GM21367 (cell line): ENCODE data around the gene RTEL1.
"Not testable (repeated sequence)": the region's sequence is repeated elsewhere in the genome, so short reads cannot be mapped to it uniquely, and the experiment has no call there.

Experiments
- ATAC-seq: cut with Tn5 transposase; IDR thresholded peaks from one replicate; pipeline ENCODE4 v1.9.1; 2021; ENCODE audit not compliant: unreplicated experiment

Gene RTEL1

DNA sequence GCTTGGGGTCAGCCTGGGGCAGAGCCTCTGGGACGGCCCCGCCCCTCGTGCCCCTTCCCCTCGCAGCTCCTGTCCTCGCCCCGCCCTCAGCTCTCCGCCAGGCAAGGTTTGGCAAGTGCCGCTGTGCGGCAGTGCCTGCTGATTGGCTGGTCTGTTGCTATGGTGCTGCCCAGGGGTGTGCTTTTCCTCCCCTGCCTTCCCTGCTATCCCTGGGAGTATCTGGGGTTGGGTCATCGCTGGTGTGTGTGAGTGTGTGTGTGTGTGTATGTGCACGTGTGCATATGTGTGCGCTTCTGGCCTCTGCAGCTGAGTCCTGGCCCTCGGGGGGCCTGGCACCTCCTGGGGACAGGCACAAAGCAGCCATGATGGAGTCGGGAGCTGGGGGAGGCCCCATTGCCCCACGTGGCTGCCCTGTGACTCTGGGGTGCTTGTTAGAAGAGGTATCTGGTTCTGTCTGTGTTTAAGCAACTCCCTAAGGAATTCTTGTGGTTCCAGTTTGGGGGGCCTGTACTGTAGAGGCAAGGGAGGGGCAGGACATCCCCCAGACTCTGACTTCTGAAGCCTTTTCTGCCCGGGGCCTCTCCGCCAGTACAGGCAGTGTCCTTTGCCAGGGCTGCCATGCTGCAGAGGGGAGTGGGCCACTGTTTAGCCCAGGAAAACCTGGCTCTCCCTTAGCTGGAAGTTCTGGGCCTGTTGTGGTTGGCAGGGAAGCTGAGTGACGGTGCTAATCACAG, 6.9 kb downstream of the RTEL1 start:
- no peak for ATAC-seq

DNA sequence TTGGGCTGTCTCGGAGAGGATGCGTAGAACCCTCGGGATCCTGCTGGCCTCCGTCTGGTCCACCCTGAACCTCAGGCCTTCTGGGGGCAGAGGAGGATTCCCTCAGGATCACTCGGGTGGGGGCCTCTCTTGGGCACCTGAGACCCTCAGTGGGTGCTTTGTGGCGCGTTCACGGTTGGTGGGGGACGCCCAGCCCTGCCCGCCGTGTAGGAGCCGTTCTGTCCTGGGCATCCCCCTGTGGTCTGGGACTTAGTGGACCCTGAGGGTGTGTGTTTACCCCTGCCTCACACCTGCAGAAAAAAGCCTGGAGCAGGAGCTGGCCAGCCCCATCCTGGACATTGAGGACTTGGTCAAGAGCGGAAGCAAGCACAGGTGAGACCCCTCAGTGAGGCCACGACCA, 7.6 kb downstream of the RTEL1 start:
- no peak for ATAC-seq

DNA sequence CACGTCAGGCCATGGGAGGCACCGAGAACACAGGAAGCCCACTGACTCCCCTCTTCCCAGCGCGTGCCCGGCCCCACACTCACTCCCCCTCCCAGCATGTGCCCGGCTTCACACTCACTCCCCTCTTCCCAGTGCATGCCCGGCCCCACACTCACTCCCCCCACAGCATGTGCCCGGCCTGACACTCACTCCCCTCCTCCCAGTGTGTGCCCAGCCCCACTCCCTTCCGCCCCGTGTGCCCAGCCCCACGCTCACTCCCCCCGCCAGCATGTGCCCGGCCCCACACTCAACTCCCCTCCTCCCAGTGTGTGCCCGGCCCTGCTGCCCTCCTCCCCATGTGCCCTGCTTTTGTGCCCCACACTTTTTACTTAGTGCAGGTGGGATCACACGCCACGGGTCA, 9.7 kb downstream of the RTEL1 start:
- ATAC-seq = no peak

DNA sequence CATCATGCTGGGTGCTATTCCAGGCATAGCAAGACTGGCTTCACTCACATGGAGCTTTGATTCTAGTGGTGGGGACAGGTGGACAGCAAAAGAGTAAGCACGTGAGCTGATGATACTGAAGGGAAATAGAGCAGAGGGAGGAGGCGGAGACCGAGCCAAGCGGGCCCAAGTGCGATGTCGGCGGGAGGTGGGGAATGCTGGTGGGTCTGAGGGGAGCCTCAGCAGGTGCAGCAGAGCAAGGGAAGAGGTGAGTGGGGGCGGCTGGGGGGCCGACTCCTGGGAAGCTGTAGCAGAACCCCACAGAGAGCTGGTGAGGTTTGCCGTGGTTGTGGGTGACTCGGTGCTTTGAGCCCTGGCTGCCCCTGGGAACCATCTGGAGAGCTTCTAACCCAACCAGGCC, 10.2 kb downstream of the RTEL1 start:
- ATAC-seq = no peak

DNA sequence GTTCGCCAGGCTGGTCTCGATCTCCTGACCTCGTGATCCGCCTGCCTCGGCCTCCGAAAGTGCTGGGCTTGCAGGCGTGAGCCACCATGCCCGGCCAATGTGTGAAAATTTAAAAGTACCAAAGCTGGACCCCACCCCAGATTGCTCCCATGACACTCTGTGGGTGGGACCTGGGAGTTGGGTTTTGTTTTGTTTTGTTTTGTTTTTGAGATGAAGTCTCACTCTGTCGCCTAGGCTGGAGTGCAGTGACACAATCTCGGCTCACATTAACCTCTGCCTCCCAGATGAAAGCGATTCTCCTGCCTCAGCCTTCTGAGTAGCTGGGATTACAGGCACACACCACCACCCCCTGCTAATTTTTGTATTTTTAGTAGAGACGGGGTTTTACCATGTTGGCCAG, 13.6 kb downstream of the RTEL1 start:
- not testable (repeated sequence) for ATAC-seq

DNA sequence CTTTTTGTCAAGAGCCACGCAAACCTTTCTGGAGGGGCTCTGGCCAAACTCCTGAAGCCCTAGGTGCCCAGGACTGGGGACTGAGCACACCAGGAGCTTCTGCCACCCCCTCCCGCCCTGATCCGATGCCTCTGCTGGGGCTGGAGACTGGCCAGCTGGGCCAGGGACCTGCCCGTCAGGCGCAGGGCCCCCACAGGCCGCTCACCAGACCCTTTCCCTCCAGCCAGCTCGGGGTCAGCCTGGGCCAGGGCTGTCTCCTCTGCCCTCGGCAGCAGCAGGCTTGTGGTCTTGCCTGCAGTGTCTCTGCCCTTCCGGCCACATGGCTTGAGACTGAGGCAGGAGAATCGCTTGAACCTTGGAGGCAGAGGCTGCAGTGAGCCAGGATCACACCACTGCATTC, 14.6 kb downstream of the RTEL1 start:
- no peak for ATAC-seq

DNA sequence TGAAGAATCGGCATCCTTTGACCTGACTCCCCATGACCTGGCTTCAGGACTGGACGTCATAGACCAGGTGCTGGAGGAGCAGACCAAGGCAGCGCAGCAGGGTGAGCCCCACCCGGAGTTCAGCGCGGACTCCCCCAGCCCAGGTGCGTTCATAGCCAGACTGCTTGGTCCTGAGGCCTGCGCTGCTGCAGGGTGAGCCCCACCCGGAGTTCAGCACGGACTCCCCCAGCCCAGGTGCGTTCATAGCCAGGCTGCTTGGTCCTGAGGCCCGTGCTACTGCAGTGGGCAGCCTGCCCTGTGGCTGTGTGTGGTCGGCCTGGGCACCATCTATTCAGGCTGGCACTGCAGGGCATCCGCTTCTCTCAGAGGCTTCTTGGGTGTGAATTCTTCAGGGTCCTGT, 15.8 kb downstream of the RTEL1 start:
- no peak for ATAC-seq

DNA sequence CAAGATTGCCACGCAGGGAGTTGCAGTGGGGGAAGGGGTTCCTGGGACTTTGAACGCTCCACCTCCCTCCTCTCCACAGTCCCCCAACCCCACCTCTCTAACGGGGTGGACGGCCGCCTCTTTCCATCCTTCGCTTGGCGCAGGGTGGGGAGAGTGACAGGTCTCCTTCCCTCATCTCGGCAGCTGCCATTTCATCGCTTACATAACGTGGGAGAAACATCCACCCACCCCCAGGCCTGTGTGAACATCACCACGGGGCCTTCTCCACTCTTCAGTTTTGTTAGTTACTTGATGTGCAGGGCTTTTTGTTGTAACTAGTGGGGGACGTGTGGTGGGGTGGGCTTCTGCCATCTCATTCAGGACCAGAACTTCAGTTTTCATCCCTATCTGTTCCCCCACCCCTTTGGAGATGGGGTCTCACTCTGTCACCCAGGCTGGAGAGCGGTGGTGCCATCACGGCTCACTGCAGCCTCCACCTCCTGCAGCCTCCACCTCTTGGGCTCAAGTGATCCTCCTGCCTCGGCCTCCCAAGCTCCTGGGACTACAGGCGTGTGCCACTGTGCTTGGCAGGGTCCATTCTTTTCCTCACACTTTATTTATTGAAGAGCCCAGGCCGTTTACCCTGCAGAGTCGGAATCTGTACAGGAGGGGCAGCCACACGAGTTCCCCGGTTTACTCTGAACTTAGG, 17.7 kb downstream of the RTEL1 start:
- no peak for ATAC-seq

DNA sequence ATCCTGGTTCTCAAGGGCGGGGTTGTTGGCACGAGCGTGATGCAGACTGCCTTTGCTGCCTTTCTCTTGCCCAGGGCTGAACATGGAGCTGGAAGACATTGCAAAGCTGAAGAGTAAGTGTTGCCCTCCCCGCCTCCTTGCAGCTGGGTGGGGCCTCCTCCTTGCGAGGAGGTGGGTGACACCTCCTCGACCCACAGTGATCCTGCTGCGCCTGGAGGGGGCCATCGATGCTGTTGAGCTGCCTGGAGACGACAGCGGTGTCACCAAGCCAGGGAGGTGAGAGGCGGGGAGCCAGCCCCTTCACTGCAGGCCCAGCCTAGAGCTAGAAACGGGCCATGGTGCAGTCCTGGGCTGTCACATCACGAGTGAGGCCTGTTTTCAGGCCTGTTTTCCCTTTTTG, 20.0 kb downstream of the RTEL1 start:
- ATAC-seq = no peak

DNA sequence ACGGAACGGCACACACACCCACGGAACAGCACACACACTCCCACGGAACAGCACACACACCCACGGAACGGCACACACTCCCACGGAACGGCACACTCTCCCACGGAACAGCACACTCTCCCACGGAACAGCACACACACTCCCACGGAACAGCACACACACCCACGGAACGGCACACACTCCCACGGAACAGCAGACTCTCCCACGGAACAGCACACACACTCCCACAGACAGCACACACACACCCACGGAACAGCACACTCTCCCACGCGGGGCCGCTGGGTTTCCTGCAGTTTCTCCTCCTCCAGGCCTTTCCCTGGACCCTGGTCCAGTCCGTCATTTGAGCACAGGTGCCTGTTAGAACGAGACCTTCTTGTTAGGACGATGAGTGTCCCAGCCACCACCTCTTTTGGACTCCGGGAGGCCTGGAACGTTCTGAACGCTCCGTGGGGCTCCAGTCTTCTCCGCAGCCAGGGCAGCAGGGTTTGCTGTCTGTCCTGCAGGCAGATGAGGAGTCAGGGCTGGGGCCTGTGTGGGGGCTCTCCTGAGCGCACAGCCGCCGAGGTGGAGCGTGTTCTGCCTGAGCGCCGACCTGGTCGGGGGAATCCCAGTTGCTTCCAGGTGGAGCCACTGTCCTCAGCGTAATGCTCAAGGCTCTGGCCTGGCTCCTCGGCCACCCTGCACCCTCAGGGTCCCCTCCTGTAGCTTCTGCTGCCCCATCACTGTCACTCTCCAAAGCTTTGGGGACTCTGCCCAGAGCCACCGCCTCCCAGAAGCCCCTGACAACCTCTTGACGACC, 20.8 kb downstream of the RTEL1 start:
- ATAC-seq = no peak

DNA sequence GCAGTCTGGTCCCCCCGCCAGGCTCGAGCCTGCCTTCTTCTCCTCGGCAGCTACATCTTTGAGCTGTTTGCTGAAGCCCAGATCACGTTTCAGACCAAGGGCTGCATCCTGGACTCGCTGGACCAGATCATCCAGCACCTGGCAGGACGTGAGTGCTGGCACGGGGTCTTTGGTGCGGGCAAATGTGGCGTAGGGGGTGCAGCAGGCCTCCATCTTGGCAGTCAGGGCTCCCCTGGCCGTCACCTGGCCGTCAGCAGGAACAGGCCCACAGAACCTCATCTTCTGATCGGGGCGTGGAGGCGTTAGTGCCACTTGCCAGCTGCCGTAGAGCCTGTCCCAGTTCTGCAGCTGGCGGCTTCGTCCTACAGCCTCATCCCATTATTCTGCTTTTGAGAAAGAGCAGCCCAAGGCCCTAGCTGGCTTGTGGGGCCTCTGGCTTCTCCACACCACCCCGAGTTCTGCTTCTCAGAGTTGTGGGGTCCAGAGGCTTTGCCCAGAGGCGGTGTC, 21.7 kb downstream of the RTEL1 start:
- no peak for ATAC-seq

DNA sequence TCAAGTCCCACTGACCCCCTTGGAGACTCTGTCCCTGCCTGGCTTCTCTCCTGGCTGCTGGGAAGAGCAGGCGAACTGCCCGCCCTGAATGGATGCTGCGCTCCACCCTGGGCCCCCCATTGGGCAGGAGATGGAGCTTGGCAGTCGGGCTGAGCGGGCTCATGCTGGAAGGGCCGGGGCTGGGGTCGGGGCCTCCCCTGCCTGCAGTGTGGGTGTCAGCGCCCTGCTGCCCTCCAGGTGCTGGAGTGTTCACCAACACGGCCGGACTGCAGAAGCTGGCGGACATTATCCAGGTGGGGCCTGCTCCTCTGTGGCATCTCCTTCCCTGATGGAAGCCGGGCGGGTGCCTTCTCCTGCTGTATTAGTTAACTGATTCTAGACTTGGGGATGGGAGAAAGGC, 22.3 kb downstream of the RTEL1 start:
- ATAC-seq = no peak

DNA sequence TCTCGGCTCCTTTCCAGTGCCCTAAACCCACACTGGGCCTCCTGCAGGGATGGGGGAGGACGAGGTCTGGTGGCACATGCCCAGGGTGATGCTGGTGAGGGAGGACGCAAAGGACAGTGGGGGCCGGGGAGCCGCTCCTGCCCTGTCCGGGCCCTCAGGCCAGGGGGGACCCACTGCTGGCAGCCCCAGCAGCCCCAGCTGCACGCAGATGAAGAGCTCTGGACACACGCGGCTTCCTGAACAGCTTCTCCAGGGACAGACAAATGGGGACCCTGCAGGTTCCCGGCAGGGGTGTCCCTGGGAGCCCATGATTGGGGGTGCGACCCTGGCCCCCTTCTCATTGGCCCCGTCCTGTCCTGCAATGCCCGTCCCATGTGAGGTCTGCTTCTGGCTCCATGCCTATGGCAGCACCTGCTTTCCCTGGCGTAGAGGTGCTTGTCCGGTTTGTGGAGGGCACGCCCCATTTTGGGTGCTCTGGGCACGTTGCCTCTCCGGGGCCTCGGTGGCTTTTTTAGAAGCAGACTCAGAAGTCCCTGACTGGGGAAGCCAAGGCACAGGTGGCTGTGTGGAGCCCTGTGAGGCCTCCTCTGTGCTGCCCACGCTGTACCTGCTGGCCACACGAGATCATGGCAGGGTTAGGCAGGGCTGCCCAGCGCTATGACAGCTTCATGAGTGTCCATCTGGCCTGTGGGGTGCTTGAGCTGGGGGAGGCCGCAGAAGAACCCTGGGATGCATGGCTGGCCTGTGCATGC, 22.9 kb downstream of the RTEL1 start:
- ATAC-seq = no peak

DNA sequence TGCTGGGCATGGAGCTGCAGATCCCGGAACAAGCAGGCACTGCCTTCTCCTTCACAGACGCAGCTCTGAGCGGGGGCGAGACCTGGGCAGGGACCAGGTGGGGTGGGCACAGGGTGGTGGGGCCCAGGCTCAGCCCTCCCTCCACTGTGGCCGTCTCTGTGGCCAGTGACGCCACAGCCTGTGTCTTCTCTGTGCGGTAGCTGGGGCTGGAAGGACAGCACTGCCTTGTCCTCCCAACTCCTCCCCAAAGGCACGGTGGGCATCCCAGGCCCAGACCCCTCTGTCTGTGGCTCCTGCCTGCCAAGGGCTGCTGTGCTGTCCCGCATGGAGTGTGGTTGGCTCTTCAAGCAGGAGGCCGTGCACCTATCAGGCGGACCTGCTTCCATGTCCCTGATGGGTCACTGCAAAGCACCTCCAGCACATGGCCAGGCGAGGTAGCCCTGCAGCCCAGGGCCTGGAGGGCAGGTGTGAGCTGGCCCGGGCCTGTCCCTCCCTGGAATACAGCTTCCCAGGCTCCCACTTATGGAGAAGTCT, 23.6 kb downstream of the RTEL1 start:
- no peak for ATAC-seq

DNA sequence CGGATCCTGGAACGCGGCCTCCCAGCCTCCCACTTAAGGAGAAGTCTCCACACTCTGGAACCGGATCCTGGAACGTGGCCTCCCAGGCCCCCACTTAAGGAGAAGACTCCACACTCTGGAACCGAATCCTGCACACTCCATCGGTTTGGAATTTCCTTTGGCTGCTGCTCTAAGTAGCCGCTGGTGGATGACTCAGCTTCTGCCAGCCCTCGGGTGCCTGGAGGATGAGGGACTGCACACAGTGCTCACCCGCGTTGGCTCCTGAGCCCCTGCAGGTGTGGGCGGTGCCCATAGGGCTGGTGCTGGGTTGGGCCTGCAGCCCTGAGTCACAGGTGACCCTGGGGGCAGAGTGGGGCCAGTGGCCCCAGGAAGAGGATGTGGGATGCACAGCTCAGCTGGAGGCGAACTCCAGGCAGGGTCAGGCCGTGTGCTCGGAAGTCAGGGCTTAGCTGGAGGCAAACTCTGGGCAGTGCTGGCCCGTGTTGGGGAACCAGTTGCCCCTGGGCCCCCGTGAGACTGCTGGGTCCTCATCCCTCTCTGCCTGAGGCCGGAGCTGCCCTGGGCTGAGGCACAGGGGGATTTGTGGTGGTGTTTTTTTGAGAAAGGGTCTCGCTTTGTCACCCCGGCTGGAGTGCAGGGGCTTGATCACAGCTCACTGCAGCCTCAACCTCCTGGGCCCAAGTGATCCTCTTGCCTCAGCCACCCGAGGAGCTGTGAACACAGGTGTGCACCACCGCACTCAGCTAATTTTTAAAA, 24.4 kb downstream of the RTEL1 start:
- no peak for ATAC-seq

DNA sequence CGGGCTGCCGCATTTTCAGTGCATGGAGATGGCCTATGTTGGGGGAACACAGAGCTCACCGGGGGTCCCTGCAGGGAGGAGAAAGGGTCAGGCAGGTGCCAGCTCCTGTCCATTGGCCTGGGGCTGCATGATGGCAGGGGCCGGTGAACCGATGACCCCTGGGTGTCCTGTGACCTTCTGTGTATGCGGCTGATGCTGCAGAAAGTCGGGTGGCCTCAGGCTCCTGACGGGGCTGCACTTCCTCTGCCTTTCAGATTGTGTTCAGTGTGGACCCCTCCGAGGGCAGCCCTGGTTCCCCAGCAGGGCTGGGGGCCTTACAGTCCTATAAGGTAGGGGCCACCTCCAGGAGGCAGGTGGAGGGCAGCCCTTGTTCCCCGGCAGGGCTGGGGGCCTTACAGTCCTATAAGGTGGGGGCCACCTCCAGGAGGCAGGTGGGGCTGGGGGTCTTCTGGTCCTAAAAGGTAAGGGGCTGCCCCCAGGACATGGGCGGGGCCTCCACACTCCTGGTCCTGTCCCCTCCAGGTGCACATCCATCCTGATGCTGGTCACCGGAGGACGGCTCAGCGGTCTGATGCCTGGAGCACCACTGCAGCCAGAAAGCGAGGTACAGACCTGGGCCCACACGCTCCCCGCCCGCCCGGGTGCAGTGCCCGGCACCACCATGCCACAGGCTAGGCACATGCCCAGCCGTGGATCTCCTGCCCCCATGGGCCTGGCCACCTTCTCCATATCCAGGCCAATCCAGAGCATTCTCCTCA, 27.3 kb downstream of the RTEL1 start:
- ATAC-seq = no peak

DNA sequence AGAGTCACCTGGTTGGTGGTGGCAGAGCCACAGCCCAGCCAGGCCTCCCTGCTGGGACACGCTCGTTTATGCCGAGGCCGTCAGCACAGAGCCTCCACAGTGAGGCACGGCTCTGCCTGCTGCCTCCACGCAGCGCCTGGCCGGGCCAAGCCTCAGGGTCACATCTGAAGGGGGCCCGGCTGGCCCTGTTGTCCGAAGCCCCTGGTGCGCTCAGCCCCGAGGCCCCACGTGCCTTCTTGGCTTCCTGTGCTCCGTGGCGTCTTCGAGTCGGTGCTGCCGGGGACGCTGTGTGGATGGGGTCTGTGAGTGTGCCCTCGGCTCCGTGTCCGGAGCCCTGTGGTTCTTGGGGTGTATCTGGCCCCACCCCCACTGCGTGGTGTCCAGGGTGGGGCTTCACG, 28.0 kb downstream of the RTEL1 start:
- ATAC-seq = no peak

DNA sequence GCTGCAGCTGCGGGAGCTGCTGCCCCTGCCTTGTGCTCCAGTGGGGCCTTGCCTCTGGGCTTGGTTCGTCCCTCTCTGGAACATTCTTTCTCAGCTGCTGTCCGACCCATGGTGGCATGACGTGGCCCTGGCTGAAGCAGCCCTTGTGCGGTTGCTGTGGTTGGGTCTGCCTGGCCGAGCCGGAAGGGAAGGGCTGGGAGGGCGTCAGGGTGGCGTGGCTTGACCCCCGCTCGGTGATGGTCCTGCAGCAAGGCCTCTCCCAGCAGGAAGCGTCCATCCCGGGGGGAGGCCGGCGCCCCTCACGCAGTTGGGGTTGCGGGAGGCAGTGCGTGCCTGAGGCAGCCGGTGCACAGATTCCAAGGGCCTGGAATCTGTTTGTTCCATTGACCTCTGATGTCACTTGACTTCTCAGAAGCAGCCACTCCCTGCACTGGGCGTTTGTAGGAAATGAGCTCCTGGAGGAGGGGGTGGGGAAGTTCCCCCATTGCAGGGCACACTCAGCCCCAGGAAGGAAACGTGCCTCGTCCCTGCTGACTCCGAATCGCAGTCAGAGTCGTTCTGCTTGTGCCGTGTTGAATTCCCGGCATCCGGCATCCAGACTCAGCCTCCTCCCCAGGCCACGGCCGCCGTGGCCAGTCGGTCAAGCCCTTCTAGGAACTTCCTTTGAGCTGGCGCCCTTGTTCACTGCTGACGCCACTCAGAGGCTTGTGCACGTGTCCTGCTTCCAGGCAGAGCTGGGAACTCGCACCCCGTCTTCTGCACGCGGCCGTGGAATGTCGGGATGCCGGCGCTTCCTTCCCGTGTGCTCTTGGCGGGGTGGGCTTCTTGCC, 28.6 kb downstream of the RTEL1 start:
- ATAC-seq = no peak
